Measurements from ENCODE around the gene DLG1.
"Not testable (repeated sequence)": the region's sequence is repeated elsewhere in the genome, so short reads cannot be mapped to it uniquely, and the experiment has no call there.

The DLG1 gene

DNA sequence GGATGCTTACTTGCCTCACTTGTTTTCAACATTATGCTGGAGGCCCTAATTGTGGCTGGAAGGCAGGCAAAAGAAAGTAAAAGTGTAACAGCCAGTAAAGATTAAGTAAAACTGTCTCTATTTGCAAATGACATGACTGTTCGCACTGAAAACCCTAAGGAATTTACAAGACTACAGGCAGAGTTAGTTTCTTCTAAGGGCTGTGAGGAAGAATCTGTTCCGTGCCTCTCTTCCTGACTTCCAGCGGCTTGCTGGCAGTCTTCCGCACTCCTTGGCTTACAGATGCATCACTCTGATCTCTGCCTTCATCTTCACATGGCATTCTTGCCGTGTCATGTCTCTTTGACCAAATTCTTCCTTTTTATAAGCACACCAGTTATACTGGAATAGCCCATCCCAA lies 86.1 kb downstream of the DLG1 start:
- no peak for DNase-seq

DNA sequence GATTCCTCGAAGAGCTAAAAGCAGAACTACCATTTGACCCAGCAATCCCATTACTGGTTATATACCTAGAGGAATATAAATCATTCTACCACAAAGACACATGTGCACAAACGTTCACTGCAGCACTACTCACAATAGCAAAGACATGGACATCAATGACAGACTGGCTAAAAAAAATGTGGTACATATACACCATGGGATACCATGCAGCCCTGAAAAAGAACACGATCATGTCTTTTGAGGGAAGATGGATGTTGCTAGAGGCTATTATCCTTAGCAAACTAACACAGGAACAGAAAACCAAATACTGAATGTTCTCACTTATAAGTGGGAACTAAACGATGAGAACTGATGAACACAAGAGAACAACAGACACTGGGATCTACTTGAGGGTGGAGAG lies 86.7 kb downstream of the DLG1 start:
- not testable (repeated sequence) for DNase-seq

GRCh38 chr3:197209366-197210260 lies 88.8 kb downstream of the DLG1 start:
- no peak for DNase-seq

DNA sequence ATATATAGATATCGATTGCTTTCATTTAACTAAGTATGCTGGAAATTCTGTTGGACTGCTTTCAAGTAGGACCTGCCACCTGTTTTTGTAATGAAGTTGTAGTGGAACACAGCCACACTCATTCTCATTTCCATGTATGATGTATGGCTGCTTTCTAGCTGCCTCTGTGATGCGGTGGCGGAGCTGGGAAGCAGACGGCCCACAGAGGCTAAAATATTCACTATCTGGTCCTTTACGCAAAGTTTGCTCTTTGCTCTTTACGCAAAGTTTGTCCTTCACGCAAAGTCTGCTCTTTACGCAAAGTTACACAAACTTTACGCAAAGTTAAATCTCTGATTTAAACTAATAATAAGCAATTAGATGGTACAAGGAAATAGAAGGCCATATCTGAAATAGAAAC lies 91.5 kb downstream of the DLG1 start:
- DNase-seq = no peak

GRCh38 chr3:197205675-197206074 lies 92.7 kb downstream of the DLG1 start:
- DNase-seq = no peak

GRCh38 chr3:197205265-197205664 lies 93.1 kb downstream of the DLG1 start:
- DNase-seq = no peak

- DNase-seq = no peak
These were observed 93.7 kb downstream of the DLG1 start for GRCh38 chr3:197204736-197205135.

DNA sequence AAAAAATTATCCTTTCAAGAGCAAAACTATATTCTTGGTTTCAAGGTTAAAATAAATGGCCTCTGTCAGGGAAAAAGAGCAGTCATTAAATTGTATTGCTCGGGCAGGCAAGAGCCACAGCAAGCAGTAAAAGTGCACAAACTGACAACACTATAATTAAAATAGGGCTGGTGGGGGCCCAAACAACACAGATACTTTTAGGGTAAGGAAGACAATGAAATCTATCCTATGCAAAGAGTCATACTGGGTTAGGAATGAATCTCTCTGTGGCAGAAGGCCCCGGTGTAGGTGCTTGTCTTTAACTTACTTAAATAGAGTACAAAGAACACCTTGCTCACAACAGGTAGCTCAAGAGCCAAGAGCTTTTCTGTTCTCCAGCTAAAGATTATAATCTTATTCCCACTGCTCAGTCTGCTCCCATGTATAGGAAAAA lies 94.7 kb downstream of the DLG1 start:
- no peak for DNase-seq

DNA sequence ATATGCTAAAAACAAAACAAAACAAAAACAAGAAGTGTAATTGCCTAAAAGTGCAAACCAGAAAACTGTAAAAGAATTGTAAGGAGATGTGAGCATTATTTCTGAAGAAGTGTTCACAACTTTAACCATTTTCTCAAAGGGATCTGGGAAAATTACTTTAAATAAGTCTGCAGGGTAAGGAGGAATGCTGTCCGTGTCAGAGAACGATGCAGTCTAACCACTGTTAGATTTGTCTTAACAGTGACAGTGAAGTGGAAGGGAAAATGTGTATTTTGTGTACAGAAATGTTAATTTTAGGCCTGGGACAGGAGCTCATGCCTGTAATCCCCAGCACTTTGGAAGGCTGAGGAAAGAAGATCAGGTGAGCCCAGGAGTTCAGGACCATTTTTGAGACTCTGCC lies 95.7 kb downstream of the DLG1 start:
- DNase-seq = no peak

GRCh38 chr3:197201791-197202452 lies 96.5 kb downstream of the DLG1 start:
- DNase-seq = no peak

DNA sequence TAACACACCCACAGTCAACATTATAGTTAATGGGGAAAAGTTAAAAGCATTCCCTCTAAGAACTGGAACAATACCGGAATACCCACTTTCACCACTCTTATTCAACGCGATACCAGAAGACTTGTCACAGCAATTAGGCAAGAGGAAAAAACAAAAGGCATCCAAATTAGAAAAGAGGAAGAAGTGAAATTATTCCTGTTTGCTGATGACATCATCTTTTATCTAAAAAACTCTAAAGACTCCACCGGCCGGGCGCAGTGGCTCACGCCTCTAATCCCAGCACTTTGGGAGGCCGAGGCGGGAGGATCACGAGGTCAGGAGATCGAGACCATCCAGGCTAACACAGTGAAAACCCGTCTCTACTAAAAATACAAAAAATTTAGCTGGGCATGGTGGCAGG lies 97.6 kb downstream of the DLG1 start:
- not testable (repeated sequence) for DNase-seq

DNA sequence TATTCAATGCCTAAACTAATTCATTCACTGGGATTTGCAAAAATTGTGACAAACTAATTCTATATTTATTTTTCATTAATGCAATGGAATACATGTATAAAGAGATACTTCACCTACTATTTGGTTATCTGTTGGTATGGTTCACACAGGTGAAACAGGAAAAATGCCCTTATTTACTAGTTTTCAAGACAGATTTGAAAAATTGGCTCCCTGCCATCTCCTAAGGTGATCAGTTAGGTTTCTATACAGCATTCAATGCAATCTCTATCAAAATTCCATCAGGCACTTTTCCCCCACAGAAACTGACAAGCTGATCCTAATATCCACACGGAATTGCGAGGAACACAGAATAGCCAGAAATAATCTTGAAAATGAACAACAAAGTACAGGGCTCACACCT lies 101.1 kb downstream of the DLG1 start:
- DNase-seq = no peak

DNA sequence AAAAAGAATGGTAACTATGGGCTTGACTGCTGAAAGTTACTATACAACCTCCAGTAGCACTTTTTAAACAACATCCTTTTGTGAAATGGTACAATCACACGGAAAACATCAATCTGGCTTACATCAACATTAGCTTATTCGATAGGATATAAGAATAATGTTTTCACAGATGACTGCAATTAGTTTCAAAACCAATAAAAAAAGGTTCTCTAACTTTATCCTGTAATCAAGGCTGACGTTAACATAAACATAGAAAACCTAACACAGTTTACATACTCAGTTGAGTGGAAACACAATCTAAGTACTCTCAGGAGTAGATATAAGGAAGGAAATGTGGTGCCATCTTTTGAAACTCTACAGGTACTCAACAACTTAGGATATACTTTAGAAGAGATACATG lies 102.2 kb downstream of the DLG1 start:
- no peak for DNase-seq

DNA sequence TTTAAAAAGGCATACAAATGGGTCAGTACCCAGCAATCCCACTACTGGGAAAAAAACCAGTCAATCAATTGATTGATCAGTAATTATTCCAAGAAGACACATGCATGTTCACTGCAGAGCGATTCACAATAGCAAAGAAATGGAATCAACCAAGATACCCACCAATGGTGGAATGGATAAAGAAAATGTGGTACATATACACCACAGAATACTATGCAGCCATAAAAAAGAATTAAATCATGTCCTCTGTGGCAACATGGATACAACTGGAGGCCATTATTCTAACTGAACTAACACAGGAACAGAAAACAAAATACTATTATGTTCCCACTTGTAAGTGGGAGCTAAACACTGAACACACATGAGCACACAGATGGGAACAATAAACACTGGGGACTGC lies 103.1 kb downstream of the DLG1 start:
- DNase-seq = no peak

GRCh38 chr3:197193759-197194158 lies 104.7 kb downstream of the DLG1 start:
- DNase-seq = not testable (repeated sequence)

DNA sequence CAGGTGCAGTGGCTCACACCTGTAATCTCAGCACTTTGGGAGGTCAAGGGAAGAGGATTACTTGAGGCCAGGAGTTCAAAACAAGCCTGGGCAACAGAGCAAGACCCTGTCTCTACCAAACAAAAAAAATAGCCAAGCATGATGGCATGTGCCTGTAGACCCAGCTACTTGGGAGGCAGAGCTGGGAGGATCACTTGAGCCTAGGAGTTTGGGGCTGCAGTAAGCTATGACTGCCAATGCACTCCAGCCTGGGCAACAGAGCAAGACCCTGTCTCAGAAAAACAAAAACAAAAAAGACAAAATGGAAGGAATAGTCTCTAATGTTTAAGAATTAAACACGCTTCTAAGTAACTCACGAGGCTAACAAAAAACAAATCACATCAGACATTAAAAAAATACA lies 106.5 kb downstream of the DLG1 start:
- no peak for DNase-seq

- no peak for DNase-seq
These were observed 108.8 kb downstream of the DLG1 start for GRCh38 chr3:197189623-197190022.

DNA sequence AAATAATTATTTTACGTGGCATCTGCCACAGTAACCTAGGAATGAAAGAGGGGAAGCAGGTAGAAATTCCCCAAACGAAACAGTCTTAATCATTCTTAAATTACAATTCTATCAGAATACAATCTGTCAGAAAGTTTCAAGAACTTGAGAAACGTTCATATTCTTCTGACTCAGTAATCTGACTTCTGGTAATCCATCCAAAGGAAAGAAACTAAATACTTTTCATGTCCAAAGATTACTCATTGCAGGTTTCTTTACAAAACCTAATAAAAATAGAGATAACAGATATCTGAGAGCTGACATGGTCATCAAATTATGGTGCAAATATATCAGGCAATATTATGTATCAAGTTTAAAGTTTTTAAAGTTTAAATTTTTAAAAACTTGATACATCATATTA lies 109.4 kb downstream of the DLG1 start:
- DNase-seq = no peak

DNA sequence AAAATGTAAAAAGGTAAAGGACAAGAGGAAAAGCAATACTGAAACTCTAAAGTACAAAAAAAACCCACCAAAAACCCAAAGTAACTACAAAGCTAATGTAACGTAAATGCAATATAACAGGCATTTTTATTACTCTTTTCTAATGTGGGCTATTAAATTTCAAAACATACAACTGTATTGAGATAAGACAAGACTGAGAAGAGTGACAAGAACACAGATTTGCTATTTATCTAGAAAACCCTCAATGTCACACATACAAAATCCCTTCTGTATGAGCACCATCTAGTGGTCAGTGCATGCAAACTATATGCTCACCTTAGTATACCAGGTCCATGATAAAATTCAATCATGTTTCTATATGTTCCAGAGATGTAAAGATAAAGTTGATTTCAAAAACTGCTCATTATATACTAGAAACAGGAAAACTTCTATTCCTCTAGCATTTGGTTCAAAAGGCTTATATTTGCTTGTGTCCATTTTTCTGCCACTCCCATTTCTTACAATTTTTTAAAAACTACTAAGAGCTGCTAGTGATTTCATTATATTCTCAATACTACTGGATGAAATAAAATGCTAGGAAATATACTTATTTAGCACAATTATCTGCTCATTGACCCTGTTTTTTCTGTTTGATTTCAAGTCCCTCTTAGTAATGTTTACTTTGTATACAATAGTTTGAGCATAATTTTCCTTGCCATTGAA lies 111.4 kb downstream of the DLG1 start:
- DNase-seq = peak in 3 of 51 donors; percentile 4 to 70 (median 12)

DNA sequence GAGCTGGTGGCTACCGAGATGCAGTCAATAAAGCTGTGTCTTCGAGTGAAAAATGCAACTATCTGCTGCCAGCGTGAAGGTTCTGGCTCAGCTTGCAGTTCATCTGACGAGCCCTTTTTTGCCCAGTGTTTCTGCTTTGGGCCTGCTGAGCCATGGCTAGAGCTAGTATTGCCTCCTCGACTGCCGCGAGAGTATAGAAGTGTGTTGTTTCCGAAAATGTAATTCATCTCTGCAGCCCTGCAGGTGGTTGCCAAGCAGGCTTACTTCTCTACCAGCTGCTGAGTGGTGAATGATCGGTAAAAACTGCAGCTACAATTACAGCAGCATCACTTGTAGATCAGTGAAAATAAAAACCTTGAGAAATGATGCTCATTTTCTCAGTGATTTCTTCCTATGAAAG lies 114.8 kb downstream of the DLG1 start:
- DNase-seq = peak in 21 of 51 donors; percentile 3 to 55 (median 21)

DNA sequence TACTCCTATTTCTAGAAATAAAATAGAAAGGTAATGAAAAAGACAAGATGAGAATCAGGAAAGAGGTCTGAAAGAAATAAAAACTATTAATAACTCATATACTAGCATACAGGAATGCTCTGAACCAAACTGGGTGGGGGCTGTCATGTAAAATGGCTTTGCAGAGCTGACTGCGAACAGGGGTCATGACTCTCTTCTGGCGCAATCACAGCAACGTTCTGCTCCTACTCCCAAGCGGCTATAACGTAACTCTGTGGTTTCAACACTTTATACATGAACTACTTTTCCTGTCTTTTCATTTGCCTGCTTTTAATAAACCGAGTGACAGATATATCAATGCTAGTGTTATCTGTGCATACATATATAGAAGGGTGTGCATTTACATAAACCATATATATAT lies 116.7 kb downstream of the DLG1 start:
- no peak for DNase-seq

DNA sequence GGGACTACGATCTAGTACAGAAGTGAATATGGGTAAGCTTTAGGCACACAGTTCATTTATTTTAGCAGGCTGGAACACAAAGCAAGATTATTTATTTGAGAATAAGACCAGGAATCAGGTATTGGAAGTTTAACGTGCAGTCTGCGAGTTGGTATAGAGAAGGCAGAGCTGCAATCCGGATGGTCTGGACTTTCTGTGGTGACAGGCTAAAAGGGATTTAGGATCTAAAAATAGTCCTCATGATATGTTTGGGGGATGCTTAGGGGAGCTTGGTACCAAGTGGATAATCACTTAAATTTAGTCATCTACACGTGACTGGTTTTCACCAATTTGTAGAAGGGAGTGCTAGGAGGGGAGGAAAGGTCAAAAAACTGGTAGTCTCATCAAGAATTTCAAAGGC lies 119.4 kb downstream of the DLG1 start:
- no peak for DNase-seq
